ENCODE data around the gene ZNF385A.
A peak's percentile ranks its signal among the peaks of the same experiment; 100 is the strongest.

Gene ZNF385A

GRCh38 chr12:54383041-54383609 lies 1.4 kb downstream of the ZNF385A start:
- TF ChIP-seq, protein P1, sequence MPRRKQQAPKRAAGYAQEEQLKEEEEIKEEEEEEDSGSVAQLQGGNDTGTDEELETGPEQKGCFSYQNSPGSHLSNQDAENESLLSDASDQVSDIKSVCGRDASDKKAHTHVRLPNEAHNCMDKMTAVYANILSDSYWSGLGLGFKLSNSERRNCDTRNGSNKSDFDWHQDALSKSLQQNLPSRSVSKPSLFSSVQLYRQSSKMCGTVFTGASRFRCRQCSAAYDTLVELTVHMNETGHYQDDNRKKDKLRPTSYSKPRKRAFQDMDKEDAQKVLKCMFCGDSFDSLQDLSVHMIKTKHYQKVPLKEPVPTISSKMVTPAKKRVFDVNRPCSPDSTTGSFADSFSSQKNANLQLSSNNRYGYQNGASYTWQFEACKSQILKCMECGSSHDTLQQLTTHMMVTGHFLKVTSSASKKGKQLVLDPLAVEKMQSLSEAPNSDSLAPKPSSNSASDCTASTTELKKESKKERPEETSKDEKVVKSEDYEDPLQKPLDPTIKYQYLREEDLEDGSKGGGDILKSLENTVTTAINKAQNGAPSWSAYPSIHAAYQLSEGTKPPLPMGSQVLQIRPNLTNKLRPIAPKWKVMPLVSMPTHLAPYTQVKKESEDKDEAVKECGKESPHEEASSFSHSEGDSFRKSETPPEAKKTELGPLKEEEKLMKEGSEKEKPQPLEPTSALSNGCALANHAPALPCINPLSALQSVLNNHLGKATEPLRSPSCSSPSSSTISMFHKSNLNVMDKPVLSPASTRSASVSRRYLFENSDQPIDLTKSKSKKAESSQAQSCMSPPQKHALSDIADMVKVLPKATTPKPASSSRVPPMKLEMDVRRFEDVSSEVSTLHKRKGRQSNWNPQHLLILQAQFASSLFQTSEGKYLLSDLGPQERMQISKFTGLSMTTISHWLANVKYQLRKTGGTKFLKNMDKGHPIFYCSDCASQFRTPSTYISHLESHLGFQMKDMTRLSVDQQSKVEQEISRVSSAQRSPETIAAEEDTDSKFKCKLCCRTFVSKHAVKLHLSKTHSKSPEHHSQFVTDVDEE (CRISPR knock-in tag; IDR thresholded peaks at IDR 0.05) = no peak
- no peak for TF ChIP-seq ZFP30 (CRISPR knock-in tag; IDR thresholded peaks at IDR 0.05)
- TF ChIP-seq ZC3H10 (CRISPR knock-in tag; IDR thresholded peaks at IDR 0.05) = no peak
- TF ChIP-seq ARNTL (CRISPR knock-in tag; IDR thresholded peaks at IDR 0.05; ENCODE audit: borderline replicate concordance, low read depth) = no peak
- no peak for TF ChIP-seq ZFP3 (CRISPR knock-in tag; IDR thresholded peaks at IDR 0.05)
- TF ChIP-seq OSR1 (CRISPR knock-in tag; IDR thresholded peaks at IDR 0.05) = no peak
- TF ChIP-seq ZNF565 (CRISPR knock-in tag; conservative IDR thresholded peaks at IDR 0.05; ENCODE audit: low read depth) = no peak
- no peak for TF ChIP-seq TOX (CRISPR knock-in tag; IDR thresholded peaks at IDR 0.05; ENCODE audit: borderline replicate concordance)
- TF ChIP-seq, protein P2, sequence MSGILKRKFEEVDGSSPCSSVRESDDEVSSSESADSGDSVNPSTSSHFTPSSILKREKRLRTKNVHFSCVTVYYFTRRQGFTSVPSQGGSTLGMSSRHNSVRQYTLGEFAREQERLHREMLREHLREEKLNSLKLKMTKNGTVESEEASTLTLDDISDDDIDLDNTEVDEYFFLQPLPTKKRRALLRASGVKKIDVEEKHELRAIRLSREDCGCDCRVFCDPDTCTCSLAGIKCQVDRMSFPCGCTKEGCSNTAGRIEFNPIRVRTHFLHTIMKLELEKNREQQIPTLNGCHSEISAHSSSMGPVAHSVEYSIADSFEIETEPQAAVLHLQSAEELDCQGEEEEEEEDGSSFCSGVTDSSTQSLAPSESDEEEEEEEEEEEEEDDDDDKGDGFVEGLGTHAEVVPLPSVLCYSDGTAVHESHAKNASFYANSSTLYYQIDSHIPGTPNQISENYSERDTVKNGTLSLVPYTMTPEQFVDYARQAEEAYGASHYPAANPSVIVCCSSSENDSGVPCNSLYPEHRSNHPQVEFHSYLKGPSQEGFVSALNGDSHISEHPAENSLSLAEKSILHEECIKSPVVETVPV (CRISPR knock-in tag; IDR thresholded peaks at IDR 0.05) = no peak
- no peak for TF ChIP-seq ZNF8 (CRISPR knock-in tag; IDR thresholded peaks at IDR 0.05)
- no peak for TF ChIP-seq POU6F1 (CRISPR knock-in tag; IDR thresholded peaks at IDR 0.05; ENCODE audit: borderline replicate concordance, low read depth)
- TF ChIP-seq ESRRG (CRISPR knock-in tag; IDR thresholded peaks at IDR 0.05) = no peak
- no peak for TF ChIP-seq ZNF70 (CRISPR knock-in tag; IDR thresholded peaks at IDR 0.05)
- no peak for ATAC-seq

DNA sequence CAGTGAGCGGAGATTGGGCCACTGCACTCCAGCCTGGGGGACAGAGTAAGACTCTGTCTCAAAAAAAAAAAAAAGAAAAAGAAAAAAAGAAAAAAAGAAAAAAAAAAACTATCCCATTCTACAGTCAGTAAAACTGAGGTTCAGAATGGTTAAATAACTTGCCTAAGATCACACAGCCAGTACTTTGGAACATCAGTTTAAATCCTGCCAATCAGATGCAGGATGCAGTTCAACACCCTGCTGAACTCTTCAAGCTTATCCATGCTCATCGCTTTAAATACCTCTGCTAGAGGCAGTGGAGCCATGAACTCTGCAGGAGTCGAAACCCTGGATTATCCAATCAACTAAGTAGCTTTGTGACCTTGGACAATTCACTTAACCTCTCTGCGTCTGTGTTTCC lies 3.4 kb downstream of the ZNF385A start:
- ATAC-seq = no peak
- no peak for TF ChIP-seq ESRRG (CRISPR knock-in tag; IDR thresholded peaks at IDR 0.05)
- TF ChIP-seq CREB5 (CRISPR knock-in tag; IDR thresholded peaks at IDR 0.05; ENCODE audit: low read depth) = no peak
- no peak for TF ChIP-seq POU6F1 (CRISPR knock-in tag; IDR thresholded peaks at IDR 0.05; ENCODE audit: borderline replicate concordance, low read depth)
- TF ChIP-seq ZNF70 (CRISPR knock-in tag; IDR thresholded peaks at IDR 0.05) = no peak
- no peak for TF ChIP-seq TCF4 (CRISPR knock-in tag; IDR thresholded peaks at IDR 0.05; ENCODE audit: borderline replicate concordance)
- no peak for TF ChIP-seq PPARA (CRISPR knock-in tag; IDR thresholded peaks at IDR 0.05; ENCODE audit: borderline replicate concordance)
- TF ChIP-seq SNAI2 (CRISPR knock-in tag; IDR thresholded peaks at IDR 0.05) = no peak
- TF ChIP-seq ZFP30 (CRISPR knock-in tag; IDR thresholded peaks at IDR 0.05) = no peak
- no peak for TF ChIP-seq OSR1 (CRISPR knock-in tag; IDR thresholded peaks at IDR 0.05)

- ATAC-seq = peak; percentile 95
These were observed 4.9 kb downstream of the ZNF385A start for GRCh38 chr12:54379398-54380201.

More at GRCh38 chr12:54379398-54380201, 4.9 kb downstream of the ZNF385A start:
- TF ChIP-seq ESRRG (CRISPR knock-in tag; IDR thresholded peaks at IDR 0.05) = no peak
- TF ChIP-seq PATZ1 (CRISPR knock-in tag; IDR thresholded peaks at IDR 0.05; ENCODE audit: borderline replicate concordance) = no peak
- TF ChIP-seq RARB (CRISPR knock-in tag; IDR thresholded peaks at IDR 0.05) = no peak
- TF ChIP-seq ZNF565 (CRISPR knock-in tag; conservative IDR thresholded peaks at IDR 0.05; ENCODE audit: low read depth) = no peak
- TF ChIP-seq PPARA (CRISPR knock-in tag; IDR thresholded peaks at IDR 0.05; ENCODE audit: borderline replicate concordance) = no peak
- TF ChIP-seq BACH2 (CRISPR knock-in tag; IDR thresholded peaks at IDR 0.05; ENCODE audit: borderline replicate concordance) = no peak
- no peak for TF ChIP-seq POU6F1 (CRISPR knock-in tag; IDR thresholded peaks at IDR 0.05; ENCODE audit: borderline replicate concordance, low read depth)
- no peak for TF ChIP-seq ZNF8 (CRISPR knock-in tag; IDR thresholded peaks at IDR 0.05)
- no peak for TF ChIP-seq OSR1 (CRISPR knock-in tag; IDR thresholded peaks at IDR 0.05)
- no peak for TF ChIP-seq CREB5 (CRISPR knock-in tag; IDR thresholded peaks at IDR 0.05; ENCODE audit: low read depth)
- TF ChIP-seq ZFP30 (CRISPR knock-in tag; IDR thresholded peaks at IDR 0.05) = no peak

All from SK-N-SH treated with all-trans-retinoic acid at 6 μM for 48 hours (cell line).